RWPE1 (cell line): ENCODE data around the gene PCBP1.

ENCODE experiments used
- CTCF ChIA-PET: fragments of 350-600 bp; sonication (Branson Sonifier 250); formaldehyde crosslinking; extraction: SDS; loops from one replicate; lab custom pipeline; 2021; lab: Yijun Ruan, JAX
- POLR2A ChIA-PET: fragments of 400-600 bp; formaldehyde crosslinking; extraction: SDS; loops from one replicate; lab custom pipeline; 2020; ENCODE audit warnings: antibody characterized with exemption; ENCODE audit not compliant: low non-redundant PET; lab: Yijun Ruan, JAX
- DNase-seq: peaks from one replicate; pipeline ENCODE4 v3.0.0; 2012; ENCODE audit warnings: low spot score
- H3K27ac ChIP-seq: fragments of 450-650 bp; 2 replicates; pipeline ENCODE4 v1.5.1; 2017
- CTCF ChIP-seq: fragments of 450-650 bp; conservative IDR thresholded peaks from 2 replicates; pipeline ENCODE4 v1.5.1; 2017; ENCODE audit warnings: low read depth, mild to moderate bottlenecking

Gene PCBP1

GRCh38 chr2:70086838-70087701 lies at the start of gene PCBP1:
TSS of gene PCBP1 (plus strand) at chr2:70087477. CDS start at chr2:70087744, 267 bp downstream.
- peak within 1 kb of the TSS; percentile 99 for H3K27ac ChIP-seq
- ChIA-PET POLR2A (interaction anchor here (0.6 to 3.0 kb wide), 3 partner anchors 55 to 346 kb away, joined by 5 to 19 read pairs (median 10); partner anchors contain the start of gene MXD1), CTCF (interaction anchor here (0.6 to 0.9 kb wide), 3 partner anchors 32 to 948 kb away, joined by 3 to 5 read pairs (median 3); no protein-coding TSS in a partner anchor)
- TF ChIP-seq CTCF = no peak
- peak; percentile 93 for DNase-seq

- TF ChIP-seq CTCF = no peak
- CTCF ChIA-PET = no interaction called here
- no peak overlapping the region for H3K27ac ChIP-seq
- DNase-seq = no peak
- POLR2A ChIA-PET = no interaction called here
Observed at GRCh38 chr2:70039366-70039765, 47.9 kb upstream of the PCBP1 start.

- DNase-seq = no peak
- ChIA-PET CTCF (interaction anchor here (0.7 kb wide), 1 partner anchor 27 kb away, joined by 5 read pairs; no protein-coding TSS in a partner anchor), POLR2A (interaction anchor here (0.5 kb wide), 1 partner anchor 59 kb away, joined by 3 read pairs; no protein-coding TSS in a partner anchor)
- no peak for TF ChIP-seq CTCF
- no peak overlapping the region for H3K27ac ChIP-seq
Observed at GRCh38 chr2:70041663-70042062, 45.6 kb upstream of the PCBP1 start.

- DNase-seq = no peak
- TF ChIP-seq CTCF = no peak
- H3K27ac ChIP-seq = no peak overlapping the region
- ChIA-PET CTCF (interaction anchor here (0.7 kb wide), 1 partner anchor 27 kb away, joined by 5 read pairs; no protein-coding TSS in a partner anchor), POLR2A (interaction anchor here (0.5 kb wide), 1 partner anchor 60 kb away, joined by 3 read pairs; no protein-coding TSS in a partner anchor)
Observed at GRCh38 chr2:70042246-70042645, 45.0 kb upstream of the PCBP1 start.

- no peak overlapping the region for H3K27ac ChIP-seq
- ChIA-PET POLR2A (no interaction called here), CTCF (interaction anchor here (0.7 kb wide), 2 partner anchors 90 to 119 kb away, joined by 3 read pairs; no protein-coding TSS in a partner anchor)
- DNase-seq = no peak
- no peak for TF ChIP-seq CTCF
Observed at GRCh38 chr2:70043252-70043875, 43.9 kb upstream of the PCBP1 start.
